ENCODE results near the gene C12orf56. TPM values are rescaled to one million over a fixed set of nuclear protein-coding genes. Genes with fewer than 3 reads are reported as not detected.
A peak's percentile ranks its signal among the peaks of the same experiment; 100 is the strongest.

The C12orf56 gene
- total RNA-seq (2021; ENCODE audit: unreplicated experiment) (not detected), Bru-seq, nascent RNA (percentile 8 among the genes with signal in this experiment), BruChase-seq, experiment 1, labeled RNA remaining after a 6-hour chase (percentile 6 among the genes with signal in this experiment), BruChase-seq, experiment 2, labeled RNA remaining after a 2-hour chase (percentile 9 among the genes with signal in this experiment)
- polyA plus RNA-seq (2012), result not detected in 2 replicates
- long read RNA-seq, result 0 reads

DNA sequence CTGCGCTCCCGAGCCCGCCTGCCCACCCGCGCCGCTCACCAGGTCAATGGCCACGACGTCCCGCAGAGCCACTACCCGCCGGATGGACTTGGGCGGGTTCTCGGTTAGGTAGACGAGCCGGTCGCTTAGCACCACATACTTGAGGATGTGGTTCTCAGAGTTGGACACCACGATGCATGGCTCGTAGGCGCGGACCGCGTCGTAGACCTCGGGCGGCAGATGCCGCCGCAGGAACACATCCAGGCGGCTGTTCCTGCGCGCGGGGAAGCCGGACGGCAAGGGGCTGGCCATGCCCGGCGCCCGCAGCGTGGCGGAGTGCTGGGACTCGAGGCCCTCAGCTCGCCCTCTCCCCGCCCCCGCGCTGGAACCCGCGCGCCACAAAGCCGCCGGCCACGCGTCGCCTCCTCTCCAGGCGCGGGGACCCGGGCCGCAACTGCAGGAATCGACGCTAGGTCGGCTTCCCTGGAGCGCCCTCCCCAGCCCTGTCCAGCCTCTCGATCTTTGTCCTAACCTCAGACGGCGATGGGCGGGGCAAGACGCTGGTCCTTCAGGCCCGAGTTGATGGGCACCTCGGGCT lies at the start of gene C12orf56:
C12orf56 (minus strand) TSS at position 484 of the 577 bp plus-strand sequence; CDS start at position 291, 193 bp downstream.
- Histone ChIP-seq H4K20me1 (ENCODE audit: insufficient read depth) (no peaks in the 10 kb centered on the region), H3K27me3 (ENCODE audit: insufficient read depth, low read length) (no peaks in the 10 kb centered on the region), H3K4me1 (ENCODE audit: control insufficient read depth in 1 of 2, insufficient read depth in 2 of 2, low read length in 2 of 2) (peaks cover 0 to 7% of the 10 kb centered on the region in 2 experiments; a peak in 2 of 4 replicates), H3K9ac (ENCODE audit: low read length) (no peak within 1 kb of the TSS), H2AFZ (ENCODE audit: low read depth, low read length, poor library complexity, severe bottlenecking) (no peak within 1 kb of the TSS), H3K36me3 (ENCODE audit: control insufficient read depth in 1 of 2, insufficient read depth in 2 of 2, low read length in 2 of 2) (no peaks in the 10 kb centered on the region), H3K79me2 (ENCODE audit: insufficient read depth, low read length) (no peaks in the 10 kb centered on the region), H3K27ac (ENCODE audit: low read depth, low read length) (no peak within 1 kb of the TSS), H3K4me3 (replicated peaks in 1 of 2; ENCODE audit: low read depth in 1 of 2, low read length in 2 of 2) (no peak within 1 kb of the TSS), H3K9me2 (ENCODE audit: insufficient read depth) (no peaks in the 10 kb centered on the region), H3K4me2 (ENCODE audit: low read length) (no peak within 1 kb of the TSS), H3K9me3 (ENCODE audit: control insufficient read depth in 1 of 2, insufficient read depth in 1 of 2, low read depth in 1 of 2, low read length in 2 of 2) (no peaks in the 10 kb centered on the region)
- ATAC-seq (no peak), DNase-seq (ENCODE audit: low read depth, low spot score) (no peak)
- ChIA-PET POLR2A (no interaction called here), RAD21 (ENCODE audit: low non-redundant PET in 1 of 2, low total read pairs in 2 of 2, uncharacterized antibody in 2 of 2, unreplicated experiment in 2 of 2) (no interaction called here), CTCF (no interaction called here)
- no TSS peak for BruUV-seq (replicated peaks)
- intact Hi-C loops (cut with micrococcal nuclease), result no loop called here
- no peak for TF ChIP-seq EZH2phosphoT487 (IDR thresholded peaks at IDR 0.05; ENCODE audit: borderline replicate concordance)
- TF ChIP-seq ATF3 (IDR thresholded peaks at IDR 0.05), result no peak
- no peak for TF ChIP-seq CTCF (IDR thresholded peaks at IDR 0.05 in 2 of 3, conservative IDR thresholded peaks at IDR 0.05 in 1 of 3; ENCODE audit: borderline replicate concordance in 1 of 3, insufficient read depth in 1 of 3, low read depth in 2 of 3, low read length in 2 of 3)
- no peak for TF ChIP-seq REST (IDR thresholded peaks at IDR 0.05; ENCODE audit: low read depth)
- TF ChIP-seq YY1 (IDR thresholded peaks at IDR 0.05; ENCODE audit: extremely low read depth, insufficient replicate concordance, low read depth, low read length), result no peak
- no peak for TF ChIP-seq ZNF274 (IDR thresholded peaks at IDR 0.05; ENCODE audit: low read depth, low read length)
- no peak for TF ChIP-seq MAX (IDR thresholded peaks at IDR 0.05)
- no peak for TF ChIP-seq JUND (IDR thresholded peaks at IDR 0.05)
- TF ChIP-seq RAD21 (IDR thresholded peaks at IDR 0.05; ENCODE audit: low read depth), result no peak
- TF ChIP-seq EGR1 (IDR thresholded peaks at IDR 0.05; ENCODE audit: low read depth), result no peak
- TF ChIP-seq, protein P1, sequence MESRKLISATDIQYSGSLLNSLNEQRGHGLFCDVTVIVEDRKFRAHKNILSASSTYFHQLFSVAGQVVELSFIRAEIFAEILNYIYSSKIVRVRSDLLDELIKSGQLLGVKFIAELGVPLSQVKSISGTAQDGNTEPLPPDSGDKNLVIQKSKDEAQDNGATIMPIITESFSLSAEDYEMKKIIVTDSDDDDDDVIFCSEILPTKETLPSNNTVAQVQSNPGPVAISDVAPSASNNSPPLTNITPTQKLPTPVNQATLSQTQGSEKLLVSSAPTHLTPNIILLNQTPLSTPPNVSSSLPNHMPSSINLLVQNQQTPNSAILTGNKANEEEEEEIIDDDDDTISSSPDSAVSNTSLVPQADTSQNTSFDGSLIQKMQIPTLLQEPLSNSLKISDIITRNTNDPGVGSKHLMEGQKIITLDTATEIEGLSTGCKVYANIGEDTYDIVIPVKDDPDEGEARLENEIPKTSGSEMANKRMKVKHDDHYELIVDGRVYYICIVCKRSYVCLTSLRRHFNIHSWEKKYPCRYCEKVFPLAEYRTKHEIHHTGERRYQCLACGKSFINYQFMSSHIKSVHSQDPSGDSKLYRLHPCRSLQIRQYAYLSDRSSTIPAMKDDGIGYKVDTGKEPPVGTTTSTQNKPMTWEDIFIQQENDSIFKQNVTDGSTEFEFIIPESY (IDR thresholded peaks at IDR 0.05; ENCODE audit: extremely low read depth, insufficient replicate concordance, low read length), result no peak
- no peak for TF ChIP-seq ZFX (IDR thresholded peaks at IDR 0.05)
- no peak for TF ChIP-seq ELF1 (IDR thresholded peaks at IDR 0.05; ENCODE audit: borderline replicate concordance, low read depth)
- no peak for TF ChIP-seq CEBPB (IDR thresholded peaks at IDR 0.05; ENCODE audit: low read depth)
- TF ChIP-seq SRF (IDR thresholded peaks at IDR 0.05; ENCODE audit: low read depth), result no peak
- no peak for TF ChIP-seq FOSL1 (IDR thresholded peaks at IDR 0.05; ENCODE audit: low read depth)
- no peak for TF ChIP-seq TCF7L2 (IDR thresholded peaks at IDR 0.05; ENCODE audit: borderline replicate concordance, extremely low read depth, insufficient read depth, insufficient read length)
- no peak for TF ChIP-seq SIN3A (IDR thresholded peaks at IDR 0.05; ENCODE audit: low read depth)
